NK-92 treated with Interleukin-12 subunit alpha and Interleukin-12 subunit beta, amount 100 ng/mL, for 24 hours (cell line): Measurements from ENCODE around the gene TTBK2.
"Not testable (repeated sequence)": the region's sequence is repeated elsewhere in the genome, so short reads cannot be mapped to it uniquely, and the experiment has no call there.

Source experiments
- DNase-seq: peaks from one replicate; lab custom pipeline; 2025; lab: John Stamatoyannopoulos, UW

The TTBK2 gene

DNA sequence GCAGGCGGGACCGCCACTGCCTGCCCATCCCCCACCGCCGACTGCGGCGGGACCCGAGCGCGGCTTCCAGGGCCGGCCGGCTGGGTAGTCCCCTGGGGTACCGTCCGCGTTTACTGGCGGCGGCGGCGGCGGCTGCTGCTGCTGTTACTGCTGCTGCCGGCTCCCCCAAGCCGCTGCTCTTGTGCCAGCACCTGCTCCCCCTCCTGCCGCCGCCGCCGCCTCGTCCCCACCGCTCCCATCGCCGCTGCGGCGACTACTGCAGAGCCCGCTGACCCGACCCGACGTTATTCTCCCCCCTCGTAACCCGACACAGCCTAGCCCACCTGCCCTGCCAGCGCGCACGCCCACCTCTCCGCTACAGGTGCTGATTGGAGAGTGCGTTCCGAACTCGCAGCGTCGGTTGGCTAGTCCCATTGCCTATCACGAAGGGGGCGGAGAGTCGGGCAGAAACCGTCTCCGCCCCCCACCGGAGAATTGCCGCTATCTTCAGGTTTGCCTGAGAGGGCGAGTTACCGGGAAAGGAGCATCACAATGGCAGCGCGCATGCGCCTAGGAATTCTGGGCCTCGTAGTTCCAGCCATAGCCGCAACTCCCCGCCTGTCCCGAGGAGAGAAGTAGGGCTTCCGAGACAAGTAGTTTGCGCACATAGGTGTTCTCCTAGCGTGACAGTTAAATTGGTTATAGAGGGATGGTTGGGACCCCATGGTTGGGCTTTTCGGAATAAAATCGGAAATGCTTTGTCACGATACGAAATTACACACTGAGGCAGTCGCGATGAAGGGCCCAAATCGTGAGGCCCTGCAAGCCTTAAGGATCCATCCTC, at the start of gene TTBK2:
Gene TTBK2 (minus strand): TSS at position 260 of the 823 bp plus-strand sequence. CDS start 42,161 bp downstream, outside the sequence.
- peak; percentile 97 for DNase-seq

DNA sequence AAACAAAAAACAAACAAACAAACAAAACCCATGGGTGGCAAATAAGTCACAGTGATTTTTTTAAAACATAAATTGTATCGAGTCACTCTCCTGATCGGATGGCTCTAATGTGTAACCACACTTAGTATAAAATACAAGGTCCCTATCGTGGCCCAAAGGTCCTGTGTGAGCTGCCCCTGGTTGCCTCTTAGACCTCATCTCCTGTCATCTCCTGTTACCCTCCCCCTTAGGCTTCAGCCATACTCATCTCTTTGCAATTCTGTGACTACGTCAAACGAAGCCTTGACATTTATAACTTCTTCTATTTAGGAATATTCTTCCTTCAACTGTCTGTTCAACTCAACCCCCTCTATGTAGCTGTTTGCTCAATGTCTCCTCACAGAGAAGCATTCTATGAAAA, 43.9 kb upstream of the TTBK2 start:
- no peak for DNase-seq

DNA sequence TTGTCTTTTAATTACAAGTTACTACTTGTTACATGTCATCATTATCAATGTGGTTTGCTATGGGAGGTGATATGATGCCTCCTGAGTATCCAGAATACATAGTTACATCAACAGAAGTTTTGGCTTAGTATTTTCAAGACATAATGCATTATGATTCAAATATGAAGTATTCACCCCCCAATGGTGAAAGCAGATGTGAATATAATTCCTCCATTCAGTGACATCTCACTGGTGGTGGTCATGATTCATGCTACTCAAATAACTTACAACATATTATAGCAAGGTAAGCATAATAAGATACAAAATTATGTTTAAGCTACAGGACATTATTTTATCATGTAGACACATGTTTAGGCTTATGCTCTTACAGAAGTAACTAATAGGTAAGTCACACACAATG, 34.9 kb upstream of the TTBK2 start:
- no peak for DNase-seq

DNA sequence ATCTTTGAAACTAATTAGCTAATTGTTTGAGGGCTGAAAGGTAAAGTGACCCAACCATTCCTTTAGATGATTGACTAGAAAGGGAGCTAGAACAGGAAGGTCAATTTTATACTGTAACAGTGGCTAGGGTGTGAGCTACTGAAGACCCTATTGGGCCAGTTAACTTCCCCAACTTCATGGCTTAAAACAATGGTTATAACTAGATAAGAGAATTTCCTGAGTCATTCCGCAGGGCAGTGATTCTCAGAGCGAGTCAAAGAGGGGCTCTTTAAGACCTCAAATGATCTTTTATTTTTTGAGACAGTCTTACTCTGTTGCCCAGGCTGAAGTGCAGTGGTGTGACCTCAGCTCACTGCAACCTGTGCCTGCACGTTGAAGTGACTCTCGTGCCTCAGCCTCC, 33.7 kb upstream of the TTBK2 start:
- DNase-seq = no peak

DNA sequence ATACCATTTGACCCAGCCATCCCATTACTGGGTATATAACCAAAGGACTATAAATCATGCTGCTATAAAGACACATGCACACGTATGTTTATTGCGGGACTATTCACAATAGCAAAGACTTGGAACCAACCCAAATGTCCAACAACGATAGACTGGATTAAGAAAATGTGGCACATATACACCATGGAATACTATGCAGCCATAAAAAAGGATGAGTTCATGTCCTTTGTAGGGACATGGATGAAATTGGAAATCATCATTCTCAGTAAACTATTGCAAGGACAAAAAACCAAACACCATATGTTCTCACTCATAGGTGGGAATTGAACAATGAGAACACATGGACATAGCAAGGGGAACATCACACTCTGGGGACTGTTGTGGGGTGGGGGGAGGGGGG, 28.3 kb upstream of the TTBK2 start:
- not testable (repeated sequence) for DNase-seq

DNA sequence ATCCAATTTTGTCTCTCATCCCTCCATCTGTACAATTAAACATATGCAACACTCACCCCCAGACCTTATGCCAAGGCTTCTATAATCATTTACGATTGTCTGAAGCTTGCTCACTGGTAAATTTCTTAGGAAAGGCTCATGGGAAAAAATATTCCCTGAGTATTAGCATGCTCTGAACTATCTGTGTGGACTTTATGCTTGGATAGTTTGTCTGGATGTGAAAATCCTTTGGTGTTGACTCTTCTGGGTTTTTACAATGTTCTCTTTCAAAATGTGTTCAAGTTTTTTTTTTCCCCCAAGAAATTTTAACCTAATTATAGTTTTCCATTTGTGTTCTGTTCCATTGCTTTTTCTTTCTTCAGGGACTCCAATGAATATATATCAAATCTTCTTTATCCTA, 19.9 kb upstream of the TTBK2 start:
- DNase-seq = no peak

DNA sequence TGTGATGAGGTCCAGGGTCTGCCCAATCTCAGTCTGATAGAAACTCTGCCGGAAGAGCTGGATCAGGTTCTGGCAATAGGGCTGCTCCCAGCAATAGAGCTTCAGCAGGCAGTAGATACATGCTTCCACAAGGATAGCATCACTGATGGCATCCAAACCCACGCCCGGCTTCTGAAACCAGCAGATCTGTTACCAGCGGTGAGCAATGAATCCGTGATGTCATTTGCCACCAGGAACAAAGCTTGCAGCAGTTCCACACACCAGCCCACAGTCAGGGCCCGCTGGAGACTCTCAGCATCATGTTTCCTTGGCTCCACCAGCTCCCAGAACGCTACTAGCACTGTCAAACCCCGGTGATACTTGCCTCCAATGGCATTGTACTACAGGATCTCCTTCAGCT, 19.3 kb upstream of the TTBK2 start:
- DNase-seq = no peak

DNA sequence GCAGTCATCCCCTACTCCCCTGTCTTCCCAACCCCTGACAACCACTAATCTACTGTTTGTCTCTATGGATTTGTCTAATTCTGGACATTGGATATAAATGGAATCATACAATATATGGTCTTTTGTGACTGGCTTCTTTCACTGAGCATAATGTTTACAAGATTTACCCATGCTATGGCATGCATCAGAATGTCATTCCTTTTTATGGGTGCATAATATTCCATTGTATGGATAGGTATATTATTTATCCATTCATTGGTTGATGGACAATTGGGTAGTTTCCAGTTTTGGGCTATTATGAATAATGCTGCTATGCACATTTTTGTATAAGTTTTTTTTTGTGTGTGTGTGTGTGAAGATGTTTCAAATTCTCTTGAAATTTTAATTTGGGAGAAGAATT, 16.6 kb upstream of the TTBK2 start:
- no peak for DNase-seq

DNA sequence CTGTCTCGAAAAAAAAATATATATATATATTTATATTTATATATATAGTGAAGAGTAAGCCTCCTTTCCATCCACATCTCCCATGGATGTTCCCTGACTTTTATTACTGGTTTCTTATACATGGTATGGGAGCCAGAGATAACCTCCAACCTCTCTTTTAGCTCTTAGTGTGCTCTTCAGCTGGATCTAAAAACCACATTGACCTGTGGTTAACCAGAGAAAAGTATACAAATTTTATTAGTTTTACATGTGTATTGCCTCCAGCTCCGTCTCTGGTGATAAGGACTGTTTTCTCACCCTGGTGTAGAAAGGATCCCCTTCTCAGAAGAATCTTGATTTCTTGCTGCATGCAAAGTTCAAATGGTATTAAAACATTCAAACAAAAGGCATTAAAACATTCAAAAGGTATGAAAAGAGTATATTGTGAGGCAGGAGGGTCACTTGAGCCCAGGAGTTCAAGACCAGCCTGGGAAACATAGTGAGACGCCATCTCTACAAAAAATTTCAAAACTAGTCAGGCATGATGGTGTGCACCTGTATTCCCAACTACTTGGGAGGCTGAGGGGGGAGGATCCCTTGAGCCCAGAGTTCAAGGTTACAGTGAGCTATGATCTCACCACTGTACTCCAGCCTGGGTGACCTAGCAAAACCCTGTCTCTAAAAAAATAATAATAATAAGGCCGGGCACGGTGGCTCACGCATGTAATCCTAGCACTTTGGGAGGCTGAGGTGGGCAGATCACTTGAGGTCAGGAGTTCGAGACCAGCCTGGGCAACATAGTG, 13.5 kb upstream of the TTBK2 start:
- no peak for DNase-seq

DNA sequence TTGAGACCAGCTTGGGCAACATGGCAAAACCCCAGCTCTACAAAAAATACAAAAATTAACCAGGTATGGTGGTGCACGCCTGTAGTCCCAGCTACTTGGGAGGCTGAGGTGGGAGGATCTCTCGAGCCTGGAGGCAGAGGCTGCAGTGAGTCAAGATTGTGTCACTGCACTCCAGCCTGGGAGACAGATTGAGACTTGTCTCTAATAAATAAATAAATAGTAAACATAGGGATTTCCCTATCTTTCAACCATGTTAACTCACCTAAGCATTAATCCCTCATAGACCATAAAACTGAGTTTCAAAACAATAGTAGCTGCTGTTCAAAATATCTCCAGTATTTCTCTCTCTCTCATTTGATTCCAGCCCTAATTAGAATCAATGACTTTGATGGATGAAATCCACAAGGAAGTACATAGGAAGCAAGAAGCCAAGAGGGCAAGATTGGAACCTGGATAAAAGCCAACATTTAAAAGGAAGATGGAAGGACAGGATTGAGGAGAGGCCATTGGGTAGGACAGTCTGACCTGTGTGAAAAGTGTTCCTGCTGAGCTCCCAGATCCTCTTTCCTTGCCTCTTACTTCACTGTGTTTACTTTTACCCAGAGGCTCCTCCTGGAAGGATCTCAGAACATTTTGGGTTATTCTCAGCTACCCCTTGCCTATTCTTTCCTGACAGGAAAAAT, 12.4 kb upstream of the TTBK2 start:
- DNase-seq = no peak

DNA sequence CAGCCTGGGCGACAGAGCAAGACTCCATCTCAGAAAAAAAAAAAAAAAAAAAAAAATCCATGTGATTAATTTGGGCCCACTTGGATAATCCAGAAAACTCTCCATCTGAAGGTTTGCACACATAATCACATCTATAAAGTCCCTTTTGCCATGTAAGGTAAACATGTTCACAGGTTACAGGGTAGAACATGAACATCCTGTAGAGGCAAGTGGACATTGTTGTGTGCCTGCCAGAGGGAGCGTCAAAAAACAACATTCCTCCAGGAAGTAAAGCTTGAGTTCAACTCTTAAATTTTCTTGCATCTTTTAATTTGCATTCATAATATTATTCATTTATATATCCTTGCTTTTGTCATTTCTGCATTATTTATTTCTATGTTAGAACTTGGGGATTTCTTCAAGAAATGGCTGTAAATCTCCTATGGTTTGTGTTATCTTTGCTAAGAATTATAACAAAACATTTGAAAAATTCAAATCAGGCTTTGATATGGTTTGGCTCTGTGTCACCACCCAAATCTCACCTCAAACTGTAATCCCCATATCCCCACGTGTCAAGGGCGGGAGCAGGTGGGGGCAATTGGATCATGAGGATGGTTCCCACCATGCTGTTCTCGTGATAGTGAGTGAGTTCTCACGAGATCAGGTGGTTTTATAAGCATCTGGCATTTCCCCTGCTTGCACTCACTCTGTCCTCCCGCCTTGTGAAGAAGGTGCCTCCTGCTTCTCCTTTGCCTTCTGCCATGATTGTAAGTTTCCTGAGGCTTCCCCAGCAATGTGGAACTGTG, 11.3 kb upstream of the TTBK2 start:
- DNase-seq = no peak

DNA sequence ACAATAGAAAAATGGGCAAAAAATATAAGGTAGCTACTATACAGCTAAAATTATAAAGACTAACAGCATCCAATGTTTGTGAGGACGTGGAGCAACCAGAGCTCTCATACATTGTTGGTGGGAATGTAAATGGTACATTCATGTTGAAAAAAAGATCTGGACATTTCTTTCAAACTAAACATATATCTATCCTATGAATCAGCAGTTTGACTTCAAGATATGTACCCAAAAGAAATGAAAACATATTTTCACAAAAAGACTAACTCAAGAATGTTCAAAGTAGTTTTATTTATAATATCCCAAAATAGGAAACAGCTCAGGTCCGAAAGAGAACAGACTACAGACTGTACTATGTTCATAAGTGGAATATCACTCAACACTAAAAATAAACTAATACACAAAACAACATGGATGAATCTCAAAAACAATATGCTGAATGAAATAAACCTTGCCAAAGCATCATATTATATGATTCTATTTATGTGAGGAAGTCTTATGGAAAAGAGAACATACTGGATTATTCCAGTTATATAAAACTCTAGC, 8.8 kb upstream of the TTBK2 start:
- no peak for DNase-seq

DNA sequence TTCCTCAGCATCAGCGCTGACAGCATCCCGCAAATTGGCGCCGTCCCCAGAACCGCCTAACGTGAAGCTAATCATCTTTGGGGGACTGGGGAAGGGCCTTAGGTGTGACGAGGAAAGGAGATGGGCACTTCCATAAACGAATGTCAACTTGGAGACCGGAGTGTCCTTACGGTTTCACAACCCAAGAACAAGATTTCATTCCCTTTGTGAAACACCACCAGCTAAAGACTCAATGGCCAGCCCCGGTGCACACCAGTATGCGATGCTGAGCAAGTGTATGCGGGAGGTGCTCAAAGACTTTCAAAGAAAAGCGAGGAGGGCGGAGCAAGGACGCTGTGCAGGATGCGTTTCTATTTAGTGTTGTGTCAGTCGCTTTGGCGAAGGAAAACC, 759 bp upstream of the TTBK2 start:
- no peak for DNase-seq

DNA sequence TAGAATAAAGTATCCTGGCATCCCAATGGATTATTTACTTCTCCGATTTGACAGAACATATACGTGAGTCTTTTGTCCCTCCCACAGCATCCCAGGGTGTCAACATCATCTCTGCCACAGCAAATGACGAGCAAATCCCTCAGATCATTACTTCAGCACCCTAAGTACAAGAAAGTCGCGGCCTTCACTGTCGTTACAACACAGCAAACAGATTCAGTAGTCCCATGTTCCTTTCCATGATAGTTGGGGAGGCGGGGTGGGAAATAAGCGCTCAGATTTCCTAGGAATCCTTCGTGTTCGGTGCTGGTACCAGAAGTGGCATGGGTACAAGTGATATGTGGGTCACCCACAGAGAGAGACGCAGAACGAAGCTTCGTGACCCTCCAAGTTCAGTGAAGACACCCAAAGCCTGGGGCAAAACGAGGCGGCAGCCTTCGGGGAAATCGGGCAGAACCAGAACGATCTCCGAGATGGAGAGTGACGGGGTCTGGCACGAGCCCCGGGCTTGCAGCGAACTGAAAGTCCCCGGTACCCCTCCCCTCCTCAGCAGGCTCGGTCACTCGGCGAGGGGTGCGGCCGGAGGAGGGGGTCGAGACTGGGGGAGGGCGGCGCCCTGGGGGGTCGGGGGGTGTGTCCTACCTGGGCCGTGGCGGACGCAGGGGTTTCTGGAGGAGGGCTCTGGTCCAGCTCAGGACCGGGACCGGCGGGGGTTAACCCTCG, 619 bp downstream of the TTBK2 start:
- no peak for DNase-seq

DNA sequence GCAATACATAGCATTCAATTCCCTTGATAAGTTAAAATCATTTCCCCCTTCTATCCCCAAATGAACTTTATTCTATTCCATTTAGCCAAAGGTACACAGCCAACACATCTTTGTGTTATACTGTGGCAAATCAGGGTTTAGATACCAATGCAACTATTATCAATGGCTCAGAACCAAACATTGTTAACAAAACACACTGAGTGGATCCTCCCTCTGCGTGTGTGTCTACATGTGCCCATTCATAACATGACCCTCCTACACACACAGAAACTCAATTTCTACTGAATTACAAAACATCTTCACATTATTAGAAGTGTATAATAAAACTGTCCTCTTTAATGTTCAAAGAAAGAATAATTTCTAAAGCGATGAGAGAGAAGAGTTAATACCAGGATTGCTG, 1.3 kb downstream of the TTBK2 start:
- DNase-seq = no peak

DNA sequence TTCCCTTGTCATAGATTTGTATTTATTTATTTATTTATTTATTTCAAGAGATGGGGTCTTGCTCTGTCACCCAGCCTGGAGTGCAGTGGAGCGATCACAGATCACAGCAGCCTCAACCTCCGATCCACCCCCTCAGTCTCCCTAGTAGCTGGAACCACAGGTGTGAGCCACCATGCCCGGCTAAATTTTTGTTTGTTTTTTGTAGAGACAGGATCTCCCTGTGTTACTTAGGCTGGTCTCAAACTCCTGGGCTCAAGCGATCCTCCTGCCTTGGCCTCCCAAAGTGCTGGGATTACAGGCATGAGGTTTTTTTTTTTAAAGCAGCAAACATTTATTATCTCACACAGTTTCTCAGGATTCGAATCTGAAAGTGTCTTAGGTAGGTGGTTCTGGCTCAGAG, 2.5 kb downstream of the TTBK2 start:
- DNase-seq = no peak

DNA sequence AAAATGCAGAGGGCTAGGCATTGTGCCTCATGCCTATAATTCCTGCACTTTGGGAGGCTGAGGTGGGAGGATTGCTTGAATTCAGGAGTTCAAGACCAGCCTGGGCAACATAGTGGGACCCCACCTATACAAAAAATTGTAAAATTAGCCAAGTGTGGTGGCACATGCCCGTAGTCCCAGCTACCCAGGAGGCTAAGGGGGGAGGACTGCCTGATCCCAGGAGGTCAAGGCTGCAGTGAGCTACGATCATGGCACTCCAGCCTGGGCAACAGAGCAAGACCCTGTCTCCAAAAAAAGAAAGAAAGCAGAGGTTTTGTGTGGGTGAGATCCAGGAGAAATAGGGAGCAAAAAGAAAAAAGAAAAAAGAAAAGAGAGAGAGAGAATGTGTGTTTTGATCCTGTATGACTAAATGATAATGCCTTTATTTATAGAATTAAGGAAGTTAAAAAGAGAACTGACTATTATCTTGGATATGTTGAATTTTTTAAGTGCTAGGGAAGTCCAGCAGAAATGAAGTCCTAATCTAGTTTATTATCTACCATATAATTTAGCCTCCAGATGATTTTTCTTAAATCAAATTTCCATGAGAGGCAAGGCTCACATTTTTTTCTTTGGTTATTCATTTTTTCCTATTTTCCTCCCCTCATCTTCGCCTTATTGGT, 4.8 kb downstream of the TTBK2 start:
- no peak for DNase-seq

DNA sequence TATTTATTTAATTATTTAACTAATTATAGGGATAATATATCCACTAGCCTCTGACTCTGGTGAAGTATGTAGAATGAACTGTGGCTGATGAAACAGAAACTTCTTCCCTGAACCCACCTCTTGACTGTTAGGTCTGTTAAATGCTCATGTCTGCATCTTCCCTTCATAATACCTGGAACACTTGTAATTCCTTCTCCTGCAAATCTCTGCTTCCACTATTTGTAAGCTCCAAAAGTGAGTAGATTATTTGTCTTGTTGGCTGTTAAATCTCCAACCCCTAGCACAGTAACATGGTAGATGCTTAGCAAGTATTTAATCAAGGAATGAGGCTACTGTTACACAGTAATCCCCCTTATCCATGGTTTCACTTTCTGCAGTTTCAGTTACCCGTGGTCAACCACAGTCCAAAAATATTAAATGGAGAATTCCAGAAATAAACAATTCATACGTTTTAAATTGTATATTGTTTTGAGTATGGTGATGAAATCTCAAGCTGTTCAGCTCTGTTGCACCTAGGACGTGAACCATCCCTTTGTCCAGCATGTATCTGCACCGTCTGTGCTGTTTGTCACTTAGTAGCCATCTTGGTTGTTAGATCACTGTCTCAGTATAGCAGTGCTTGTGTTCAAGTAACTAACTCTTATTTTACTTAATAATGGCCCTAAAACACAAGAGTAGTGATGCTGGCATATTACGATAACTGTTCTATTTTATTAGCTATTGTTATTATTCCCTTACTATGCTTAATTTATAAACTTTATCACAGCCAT, 5.7 kb downstream of the TTBK2 start:
- no peak for DNase-seq

DNA sequence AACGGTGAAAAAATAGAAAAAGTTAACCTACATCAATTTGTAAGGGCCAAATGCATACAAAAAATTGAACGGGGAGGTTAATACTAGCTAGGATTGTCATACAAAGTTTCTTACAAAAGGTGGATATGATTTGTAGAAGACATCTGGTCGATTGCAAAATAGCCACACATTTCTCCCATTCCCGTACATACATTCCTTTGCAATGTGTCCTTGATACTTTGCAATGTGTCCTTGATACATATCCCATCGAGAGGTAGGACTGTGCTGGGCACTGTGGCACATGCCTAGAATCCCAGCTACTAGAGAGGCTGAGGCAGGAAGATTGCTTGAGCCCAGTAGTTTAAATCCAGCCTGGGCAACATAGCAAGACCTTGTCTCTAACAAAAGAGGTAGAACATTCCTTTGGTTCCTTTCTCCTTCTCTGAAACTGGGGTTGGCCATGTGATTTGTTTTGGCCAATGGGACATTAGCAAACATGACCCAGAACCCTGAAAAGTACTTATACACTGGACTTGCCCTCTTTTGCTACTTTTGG, 9.5 kb downstream of the TTBK2 start:
- DNase-seq = no peak

DNA sequence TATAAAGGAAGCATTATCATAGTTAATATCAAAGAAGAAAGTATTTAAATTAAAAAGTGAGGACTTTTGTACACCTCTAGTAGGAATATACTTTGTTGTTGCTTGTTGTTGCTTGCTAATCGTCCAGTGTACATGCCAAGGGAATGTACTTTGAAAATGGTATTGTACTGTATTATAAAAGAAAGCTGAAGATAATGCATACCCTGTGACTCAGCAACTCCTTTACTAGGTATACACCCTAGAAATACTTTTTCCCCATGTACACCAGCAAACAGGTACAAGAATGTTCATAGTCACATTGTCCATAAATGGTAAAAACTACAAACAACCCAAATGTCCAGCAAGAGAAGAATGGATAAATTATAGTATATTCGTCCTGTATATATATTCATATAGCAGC, 12.0 kb downstream of the TTBK2 start:
- DNase-seq = no peak
